ENCODE measurements around the gene SDK1. TPM values are rescaled to one million over a fixed set of nuclear protein-coding genes. Genes with fewer than 3 reads are reported as not detected.

Gene SDK1
- total and polyA plus RNA-seq, 2 experiments from 2014 or later: 2.1 to 10.0 TPM

- Histone ChIP-seq H2AFZ (no peak overlapping the region), H3F3A (replicated peaks; ENCODE audit: low read depth) (no peaks in the 10 kb centered on the region), H3K9me2 (ENCODE audit: insufficient read depth) (no peaks in the 10 kb centered on the region), H3K4me3 (no peak overlapping the region), H3K4me2 (no peak overlapping the region), H3K4me1 (ENCODE audit: insufficient read depth) (no peaks in the 10 kb centered on the region; the same call in 1 of the 2 replicates), H3K27ac (ENCODE audit: low read depth) (no peak overlapping the region), H3K27me3 (ENCODE audit: insufficient read depth) (no peaks in the 10 kb centered on the region), H3K36me3 (ENCODE audit: insufficient read depth) (no peaks in the 10 kb centered on the region), H3K79me2 (replicated peaks; ENCODE audit: insufficient read depth) (no peaks in the 10 kb centered on the region), H4K20me1 (replicated peaks; ENCODE audit: insufficient read depth) (no peaks in the 10 kb centered on the region)
- H3K4me1 Mint-ChIP-seq: peaks cover 17% of the 10 kb centered on the region
- H3K27me3 Mint-ChIP-seq (ENCODE audit: insufficient read depth, low read depth, poor library complexity): peaks cover 2% of the 10 kb centered on the region
- H3K9me3 Mint-ChIP-seq: peaks cover 4% of the 10 kb centered on the region; the same call in 2 of the 3 replicates
- H3K27ac Mint-ChIP-seq: no peak overlapping the region
- DNase-seq (ENCODE audit: low spot score) (no peak), ATAC-seq (no peak)
- peaks cover 8% of the 10 kb centered on the region; the same call in 2 of the 3 replicates for H3K36me3 Mint-ChIP-seq (ENCODE audit: low read depth)
- H3K4me3 Mint-ChIP-seq: no peak overlapping the region
- TF ChIP-seq CTCF (conservative IDR thresholded peaks at IDR 0.05; ENCODE audit: low read depth in 2 of 2) (no peak), EZH2 (IDR thresholded peaks at IDR 0.05; ENCODE audit: low read depth, unreplicated experiment) (no peak), CREB1 (CRISPR knock-in tag; IDR thresholded peaks at IDR 0.05; ENCODE audit: low read depth) (no peak), JUNB (IDR thresholded peaks at IDR 0.05; ENCODE audit: unreplicated experiment) (no peak), REST (IDR thresholded peaks at IDR 0.05; ENCODE audit: unreplicated experiment) (no peak), NANOG (IDR thresholded peaks at IDR 0.05; ENCODE audit: borderline replicate concordance) (no peak), ZNF462 (CRISPR knock-in tag; IDR thresholded peaks at IDR 0.05) (no peak), POLR2AphosphoS5 (IDR thresholded peaks at IDR 0.05; ENCODE audit: low read depth) (no peak), ZNF331 (CRISPR knock-in tag; IDR thresholded peaks at IDR 0.05; ENCODE audit: low read depth) (no peak)
Measured at GRCh38 chr7:3992841-3993240, 691.8 kb downstream of the SDK1 start.

Measured in GM23338 (cell line).